ENCODE data around the gene TCF7L1.
A peak's percentile ranks its signal among the peaks of the same experiment; 100 is the strongest.

DNA sequence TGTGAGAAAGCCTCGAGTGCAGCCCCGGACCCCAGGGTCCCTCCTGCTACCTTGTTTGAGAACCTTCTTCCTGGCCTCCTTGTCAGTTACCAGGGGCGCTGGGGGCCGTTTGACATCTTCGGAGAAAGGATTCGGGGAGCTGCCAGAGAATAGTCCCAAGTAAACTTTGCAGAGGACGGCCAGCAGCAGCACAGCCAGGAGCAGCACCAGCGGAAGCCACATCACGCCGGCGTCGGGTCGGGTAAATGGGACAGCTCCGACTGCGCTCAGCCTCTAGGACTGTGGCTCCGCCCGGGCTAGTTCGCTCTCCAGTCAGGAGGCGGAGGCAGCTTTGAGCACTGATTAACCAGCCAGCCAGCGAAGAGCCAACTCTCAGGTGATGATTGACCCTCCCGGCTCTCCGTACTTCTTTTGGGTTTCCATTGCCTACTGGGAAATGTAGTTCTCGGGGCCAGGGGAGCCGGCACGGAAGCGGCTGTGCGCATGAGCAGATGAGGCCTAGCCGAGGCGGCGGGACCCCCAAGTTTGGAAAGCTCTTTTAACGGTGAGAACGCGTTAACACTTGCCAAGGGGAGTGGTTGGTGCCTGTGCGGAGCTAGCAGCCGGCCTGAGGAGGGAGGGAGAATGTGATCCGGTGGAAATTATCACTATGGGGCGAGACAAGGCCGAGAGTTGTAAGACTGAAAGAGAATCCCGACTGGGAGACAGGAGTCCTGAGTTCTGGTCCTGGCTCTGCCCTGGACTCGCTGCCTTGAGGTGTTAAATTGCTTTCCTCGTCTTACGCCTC is 221.3 kb downstream of the TCF7L1 start, which contains the start of the genes ELMOD3 and RETSAT:
- TF ChIP-seq CTCF (IDR thresholded peaks at IDR 0.05), result peak in 3 of 4 experiments; percentile 9 to 18 (median 14)
- TF ChIP-seq POLR2A (IDR thresholded peaks at IDR 0.05), result peak; percentile 84 to 92

All from uterus (tissue), 2 donors.